Stimulated activated CD8-positive, alpha-beta memory T cell treated with anti-CD3 and anti-CD28 coated beads, Interleukin-15, amount 100 ng/mL, for 4 hours (primary cell): ENCODE results near the gene METTL26.

Experiments
- DNase-seq, 2 donors: peaks; one replicate each; pipeline ENCODE4 v3.0.0-alpha.2; 2020; ENCODE audit warnings: low read depth in 2 of 2

Gene METTL26

GRCh38 chr16:674968-675883 lies 39.1 kb upstream of the METTL26 start, which contains the start of gene RHBDL1:
TSS of gene RHBDL1 (plus strand) at chr16:675671. CDS start at chr16:675791, 120 bp downstream.
- no peak for DNase-seq

- no peak for DNase-seq
These were observed 38.2 kb upstream of the METTL26 start for GRCh38 chr16:674214-674881.

- DNase-seq: no peak
These were observed 37.4 kb upstream of the METTL26 start for GRCh38 chr16:673399-673991.

GRCh38 chr16:672851-673250 lies 36.7 kb upstream of the METTL26 start:
- no peak for DNase-seq

GRCh38 chr16:672371-672770 lies 36.3 kb upstream of the METTL26 start:
- DNase-seq: no peak

GRCh38 chr16:671353-672131 lies 35.4 kb upstream of the METTL26 start:
- DNase-seq: no peak

GRCh38 chr16:670485-671352 lies 34.6 kb upstream of the METTL26 start:
- no peak for DNase-seq

- no peak for DNase-seq
These were observed 33.6 kb upstream of the METTL26 start for GRCh38 chr16:669666-670065.

GRCh38 chr16:668519-669171 lies 32.5 kb upstream of the METTL26 start:
- DNase-seq: no peak

- peak; percentile 78 to 88 for DNase-seq
These were observed 31.8 kb upstream of the METTL26 start, which contains the start of gene RHOT2 for GRCh38 chr16:667780-668518. TSS of gene RHOT2 (plus strand) at chr16:668132. CDS start at chr16:668200, 68 bp downstream.

- no peak for DNase-seq
These were observed 31.1 kb upstream of the METTL26 start for GRCh38 chr16:667113-667779.

GRCh38 chr16:666572-666971 lies 30.5 kb upstream of the METTL26 start:
- no peak for DNase-seq

GRCh38 chr16:662597-662996 lies 26.5 kb upstream of the METTL26 start:
- no peak for DNase-seq

GRCh38 chr16:662095-662494 lies 26.0 kb upstream of the METTL26 start:
- no peak for DNase-seq

- no peak for DNase-seq
These were observed 25.2 kb upstream of the METTL26 start for GRCh38 chr16:661184-661821.

GRCh38 chr16:660459-661183 lies 24.5 kb upstream of the METTL26 start:
- DNase-seq: peak in 1 of 2 donors; percentile 45

- no peak for DNase-seq
These were observed 24.0 kb upstream of the METTL26 start for GRCh38 chr16:660132-660458.

- DNase-seq: no peak
These were observed 23.5 kb upstream of the METTL26 start for GRCh38 chr16:659618-660017.
